ENCODE data around the gene BOC.
"Not testable (repeated sequence)": the region's sequence is repeated elsewhere in the genome, so short reads cannot be mapped to it uniquely, and the experiment has no call there.

The BOC gene, protein sequence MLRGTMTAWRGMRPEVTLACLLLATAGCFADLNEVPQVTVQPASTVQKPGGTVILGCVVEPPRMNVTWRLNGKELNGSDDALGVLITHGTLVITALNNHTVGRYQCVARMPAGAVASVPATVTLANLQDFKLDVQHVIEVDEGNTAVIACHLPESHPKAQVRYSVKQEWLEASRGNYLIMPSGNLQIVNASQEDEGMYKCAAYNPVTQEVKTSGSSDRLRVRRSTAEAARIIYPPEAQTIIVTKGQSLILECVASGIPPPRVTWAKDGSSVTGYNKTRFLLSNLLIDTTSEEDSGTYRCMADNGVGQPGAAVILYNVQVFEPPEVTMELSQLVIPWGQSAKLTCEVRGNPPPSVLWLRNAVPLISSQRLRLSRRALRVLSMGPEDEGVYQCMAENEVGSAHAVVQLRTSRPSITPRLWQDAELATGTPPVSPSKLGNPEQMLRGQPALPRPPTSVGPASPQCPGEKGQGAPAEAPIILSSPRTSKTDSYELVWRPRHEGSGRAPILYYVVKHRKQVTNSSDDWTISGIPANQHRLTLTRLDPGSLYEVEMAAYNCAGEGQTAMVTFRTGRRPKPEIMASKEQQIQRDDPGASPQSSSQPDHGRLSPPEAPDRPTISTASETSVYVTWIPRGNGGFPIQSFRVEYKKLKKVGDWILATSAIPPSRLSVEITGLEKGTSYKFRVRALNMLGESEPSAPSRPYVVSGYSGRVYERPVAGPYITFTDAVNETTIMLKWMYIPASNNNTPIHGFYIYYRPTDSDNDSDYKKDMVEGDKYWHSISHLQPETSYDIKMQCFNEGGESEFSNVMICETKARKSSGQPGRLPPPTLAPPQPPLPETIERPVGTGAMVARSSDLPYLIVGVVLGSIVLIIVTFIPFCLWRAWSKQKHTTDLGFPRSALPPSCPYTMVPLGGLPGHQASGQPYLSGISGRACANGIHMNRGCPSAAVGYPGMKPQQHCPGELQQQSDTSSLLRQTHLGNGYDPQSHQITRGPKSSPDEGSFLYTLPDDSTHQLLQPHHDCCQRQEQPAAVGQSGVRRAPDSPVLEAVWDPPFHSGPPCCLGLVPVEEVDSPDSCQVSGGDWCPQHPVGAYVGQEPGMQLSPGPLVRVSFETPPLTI

GRCh38 chr3:113211330-113212149 lies at the start of gene BOC:
TSS of gene BOC (plus strand) at chr3:113211557. CDS start at chr3:113249803, 38,246 bp downstream.
- DNase-seq, result no peak

DNA sequence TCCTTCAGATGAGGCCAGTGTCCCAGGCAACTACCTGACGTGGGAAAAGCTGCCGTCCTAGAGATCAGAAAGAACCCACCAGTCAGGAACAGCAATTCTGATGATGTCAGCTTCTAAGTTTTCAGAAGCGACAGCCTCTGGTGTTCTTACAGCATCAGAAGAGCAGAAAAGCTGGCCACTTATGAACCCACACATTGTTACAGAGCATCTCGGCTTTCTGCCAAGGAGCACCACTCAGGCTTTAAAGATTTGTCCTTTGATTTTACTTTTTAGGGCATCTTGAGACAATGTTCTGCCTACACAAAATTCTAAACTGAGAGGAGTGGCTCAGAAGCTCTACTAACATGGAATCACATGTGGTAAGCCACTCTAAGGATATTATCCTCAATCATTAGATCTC lies 49.7 kb upstream of the BOC start:
- DNase-seq, result no peak

DNA sequence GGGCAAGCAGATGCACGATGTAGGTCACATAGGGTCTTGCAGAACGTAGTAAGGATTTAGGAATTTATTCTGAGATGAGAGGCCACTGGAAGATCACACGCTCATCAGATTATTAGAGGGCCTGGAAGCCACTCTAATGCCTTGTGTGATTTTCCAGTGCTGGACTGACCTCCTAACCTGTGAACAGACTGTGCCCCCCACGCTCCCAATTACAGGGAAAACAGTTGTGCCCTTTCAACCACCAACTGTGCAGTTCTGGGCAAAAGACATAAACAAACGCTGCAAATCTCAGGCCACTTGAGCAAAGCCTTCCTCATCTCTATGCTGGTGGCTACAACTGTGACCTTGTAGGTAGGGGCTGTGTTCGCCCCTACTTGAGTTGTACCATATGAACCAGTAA lies 48.2 kb upstream of the BOC start:
- no peak for DNase-seq

GRCh38 chr3:113165841-113166240 lies 45.5 kb upstream of the BOC start:
- no peak for DNase-seq

DNA sequence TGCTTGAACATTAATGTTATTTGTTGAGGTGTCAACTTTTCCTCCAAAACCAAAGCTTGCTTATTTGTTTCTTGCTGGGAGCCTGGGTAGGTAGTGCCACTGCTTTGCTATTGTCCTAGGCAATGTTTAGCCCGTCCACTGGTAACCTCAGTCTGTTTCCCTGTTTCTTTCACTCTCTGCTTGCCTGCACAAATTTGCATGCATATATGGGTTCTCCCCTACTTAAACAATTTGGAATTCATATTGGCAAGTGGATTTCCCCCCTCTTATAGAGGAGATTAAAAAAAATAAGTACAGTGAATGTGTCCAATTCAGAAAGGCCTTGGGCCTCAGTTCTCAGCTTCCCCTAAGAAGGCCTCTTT lies 45.0 kb upstream of the BOC start:
- DNase-seq, result no peak

- no peak for DNase-seq
These were observed 44.5 kb upstream of the BOC start for GRCh38 chr3:113166719-113167492.

- no peak for DNase-seq
These were observed 43.2 kb upstream of the BOC start for GRCh38 chr3:113167825-113168801.

- DNase-seq, result no peak
These were observed 41.4 kb upstream of the BOC start for GRCh38 chr3:113169891-113170452.

GRCh38 chr3:113170771-113171170 lies 40.6 kb upstream of the BOC start:
- no peak for DNase-seq

GRCh38 chr3:113171675-113172300 lies 39.6 kb upstream of the BOC start:
- not testable (repeated sequence) for DNase-seq

- DNase-seq, result no peak
These were observed 38.3 kb upstream of the BOC start for GRCh38 chr3:113173102-113173501.

DNA sequence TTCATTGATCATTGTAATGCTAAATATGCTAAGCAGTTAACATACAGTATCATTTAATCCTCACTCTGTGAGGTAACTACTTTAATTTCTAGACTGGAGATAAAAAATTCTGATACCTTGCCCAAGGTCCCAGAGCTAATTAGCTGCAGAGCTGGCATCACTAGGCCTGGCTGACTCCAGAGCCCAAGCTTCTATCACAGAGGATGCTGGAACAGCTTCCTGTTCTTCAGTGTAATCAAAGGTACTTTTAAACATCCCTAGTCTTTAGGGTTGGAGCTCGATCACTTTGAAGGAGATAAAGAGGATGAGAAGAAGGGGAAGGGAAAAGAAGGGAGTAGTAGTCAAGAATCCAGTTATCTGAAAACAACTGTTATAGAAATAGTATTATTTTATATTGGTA lies 37.1 kb upstream of the BOC start:
- DNase-seq, result no peak

- no peak for DNase-seq
These were observed 36.4 kb upstream of the BOC start for GRCh38 chr3:113174801-113175485.

- no peak for DNase-seq
These were observed 33.8 kb upstream of the BOC start for GRCh38 chr3:113177526-113177925.

DNA sequence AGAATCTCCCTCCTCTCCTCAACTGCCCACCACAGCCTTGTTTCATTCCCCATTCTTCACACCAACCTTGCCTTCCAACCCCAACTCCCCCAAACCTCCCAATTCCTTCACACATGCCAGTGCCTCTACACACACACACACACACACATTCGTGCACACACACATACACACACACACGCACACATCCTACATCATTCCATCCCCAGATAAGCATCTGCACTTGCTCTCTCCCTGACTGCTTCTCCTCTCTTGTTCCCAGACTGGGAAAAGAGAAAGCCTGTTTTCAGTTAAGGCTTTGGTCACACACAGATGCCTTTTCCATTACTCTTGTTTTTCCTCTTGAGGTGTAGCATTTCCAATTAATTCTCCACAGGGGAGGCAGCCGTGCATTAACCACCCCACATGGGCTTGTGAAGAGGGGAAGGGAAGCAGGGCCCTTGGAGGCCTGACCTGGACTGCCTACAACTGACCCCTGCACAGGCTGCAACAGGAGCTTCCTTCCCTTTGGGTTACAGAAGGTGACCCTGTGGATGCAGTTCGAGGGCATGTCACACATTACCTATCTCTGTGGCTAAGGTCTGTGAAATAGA lies 32.0 kb upstream of the BOC start:
- DNase-seq, result no peak

DNA sequence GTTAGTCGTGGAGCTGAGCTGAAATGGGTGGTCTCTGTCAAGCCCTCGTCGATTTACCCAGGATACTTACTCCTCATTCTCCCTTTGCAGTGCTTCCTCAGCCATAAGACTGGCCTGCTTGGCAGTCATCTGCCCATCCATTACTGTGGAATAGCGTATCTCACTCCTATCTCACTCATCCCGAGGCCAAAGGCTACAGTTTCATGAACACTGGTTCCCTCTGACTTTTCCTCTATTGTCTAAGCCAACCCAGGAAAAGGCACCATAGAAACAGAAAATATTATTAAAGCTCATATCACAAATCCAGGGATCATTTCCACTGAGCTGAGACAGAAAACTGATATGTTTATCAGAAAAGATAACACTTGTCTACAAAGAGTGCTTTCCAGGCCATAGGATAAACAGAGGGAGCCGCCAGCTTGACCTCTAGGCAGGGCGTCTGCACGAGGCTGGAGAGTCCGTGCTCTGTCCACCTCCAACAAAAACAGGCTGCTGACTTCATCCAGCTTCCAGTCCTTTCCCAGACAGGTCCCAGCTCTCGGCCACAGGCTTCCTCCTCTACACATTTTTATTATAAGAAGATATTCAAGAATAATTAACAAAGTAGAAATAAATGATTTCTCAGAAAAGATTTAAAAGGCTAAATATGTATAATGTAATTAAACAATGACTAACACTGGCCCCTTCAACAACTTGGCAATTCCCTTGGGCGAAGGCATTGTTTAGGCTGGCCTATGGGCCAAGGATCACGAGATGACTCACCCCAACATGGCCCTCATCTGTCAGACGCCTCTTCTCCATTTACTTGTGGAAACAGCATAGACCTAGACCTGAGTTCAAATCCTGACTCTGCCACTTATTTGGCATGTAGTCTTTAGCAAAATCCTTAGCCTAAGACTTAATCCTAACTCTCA lies 27.4 kb upstream of the BOC start:
- no peak for DNase-seq

DNA sequence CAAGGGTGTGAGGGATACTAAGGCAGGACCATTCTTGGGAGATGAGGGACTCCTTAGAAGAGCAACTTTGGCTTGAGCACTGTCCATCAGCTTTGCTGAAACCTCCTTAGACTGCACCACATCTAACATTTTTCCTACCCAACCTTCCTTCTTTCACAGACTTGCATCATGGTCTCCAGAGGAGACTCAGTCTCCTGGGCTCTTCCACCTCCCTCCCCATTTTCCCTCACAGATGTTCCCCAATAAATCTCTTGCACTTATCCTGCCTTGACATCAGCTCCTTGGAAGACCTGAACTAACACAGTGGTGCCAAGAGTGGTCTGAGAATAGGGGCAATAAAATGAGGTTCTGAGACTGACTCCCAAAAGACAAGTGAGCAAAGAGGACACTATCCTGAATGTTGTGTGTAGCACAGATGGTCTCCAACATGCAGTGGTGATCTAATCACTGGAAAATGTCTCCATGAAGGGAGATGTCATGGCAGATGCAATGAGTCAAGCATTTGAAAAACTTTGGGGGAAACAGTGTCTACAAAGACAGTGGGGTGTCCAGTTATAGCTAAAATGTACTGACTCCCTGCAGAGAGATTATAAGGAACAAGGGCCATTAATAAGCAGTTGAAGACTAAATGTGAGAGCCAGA lies 26.0 kb upstream of the BOC start:
- no peak for DNase-seq

All from activated effector memory CD4-positive, alpha-beta T cell treated with Interleukin-2 at 50 U/mL for 16 hours (primary cell).